ENCODE results near the gene WDR19. TPM values are rescaled to one million over a fixed set of nuclear protein-coding genes. Genes with fewer than 3 reads are reported as not detected.

Gene WDR19
- polyA plus RNA-seq, 1 of the 3 experiments (the other 2 are of a cell fraction) = 23.3 TPM

- POLR2A ChIA-PET = no interaction called here
Observed at GRCh38 chr4:39201963-39202362, 19.6 kb downstream of the WDR19 start.

More at GRCh38 chr4:39201963-39202362, 19.6 kb downstream of the WDR19 start:
- H3K9me3 ChIP-seq = no peaks in the 10 kb centered on the region; the same call in 1 of the 2 replicates
- 97% methylated on average over 3 of the region's 3 CpGs for WGBS (ENCODE audit: low lambda C conversion rate)
- H3F3A ChIP-seq (replicated peaks; ENCODE audit: insufficient read depth) = no peaks in the 10 kb centered on the region
- no peak overlapping the region for H2AFZ ChIP-seq (ENCODE audit: low read depth)
- H3K9ac ChIP-seq = no peak overlapping the region
- no peak for DNase-seq
- H3K27ac ChIP-seq (ENCODE audit: low read depth in 2 of 2, low read length in 1 of 2) = no peak overlapping the region
- no peaks in the 10 kb centered on the region for H3K9me2 ChIP-seq
- no peak overlapping the region for H3K4me3 ChIP-seq (ENCODE audit: low read depth in 2 of 2, low read length in 1 of 2)
- no peaks in the 10 kb centered on the region for H4K20me1 ChIP-seq (ENCODE audit: insufficient read depth)
- peaks cover 0 to 9% of the 10 kb centered on the region in 2 experiments; a peak in 2 of 4 replicates for H3K4me1 ChIP-seq (ENCODE audit: control insufficient read depth in 1 of 2, insufficient read depth in 2 of 2, low read depth in 1 of 2, low read length in 1 of 2)
- H3K4me2 ChIP-seq = no peak overlapping the region
- no peaks in the 10 kb centered on the region for H3K79me2 ChIP-seq (ENCODE audit: insufficient read depth)
- TF ChIP-seq PBX3 (IDR thresholded peaks at IDR 0.05) (no peak), RCOR1 (IDR thresholded peaks at IDR 0.05; ENCODE audit: low read length) (no peak), FOXJ3 (CRISPR knock-in tag; IDR thresholded peaks at IDR 0.05) (no peak), NRF1 (IDR thresholded peaks at IDR 0.05; ENCODE audit: low read depth, low read length) (no peak), MAX (IDR thresholded peaks at IDR 0.05; ENCODE audit: low read depth) (no peak), REST (IDR thresholded peaks at IDR 0.05; ENCODE audit: low read depth, low read length) (no peak), TAF1 (IDR thresholded peaks at IDR 0.05; ENCODE audit: borderline replicate concordance, low read depth, low read length) (no peak), MEF2A (IDR thresholded peaks at IDR 0.05; ENCODE audit: borderline replicate concordance, low read depth) (no peak), TCF12 (IDR thresholded peaks at IDR 0.05) (no peak), JUND (IDR thresholded peaks at IDR 0.05) (no peak), SMC3 (IDR thresholded peaks at IDR 0.05; ENCODE audit: low read depth, low read length) (no peak), SIN3A (IDR thresholded peaks at IDR 0.05; ENCODE audit: borderline replicate concordance, low read depth, low read length) (no peak), FOSL2 (IDR thresholded peaks at IDR 0.05; ENCODE audit: borderline replicate concordance, low read depth) (no peak), EP300 (IDR thresholded peaks at IDR 0.05; ENCODE audit: borderline replicate concordance in 1 of 2, low read depth in 1 of 2, low read length in 1 of 2) (no peak), ZBTB33 (IDR thresholded peaks at IDR 0.05; ENCODE audit: borderline replicate concordance, low read depth) (no peak), POLR2AphosphoS5 (IDR thresholded peaks at IDR 0.05; ENCODE audit: low read depth, low read length) (no peak), TEAD4 (IDR thresholded peaks at IDR 0.05; ENCODE audit: borderline replicate concordance, insufficient read depth) (no peak), RXRA (IDR thresholded peaks at IDR 0.05; ENCODE audit: borderline replicate concordance, low read depth) (no peak)
- no peaks in the 10 kb centered on the region for H3K27me3 ChIP-seq (ENCODE audit: insufficient read depth)
- CTCF ChIA-PET = no interaction called here
- H3K36me3 ChIP-seq (replicated peaks in 1 of 2; ENCODE audit: control insufficient read depth in 1 of 2, insufficient read depth in 2 of 2, low read length in 1 of 2) = peaks cover 37 to 52% of the 10 kb centered on the region in 2 experiments
